SK-N-SH (cell line): ENCODE results near the gene OR2Y1.

ENCODE experiments used
- FOXJ3 ChIP-seq: sonication (generic); formaldehyde crosslinking; IDR thresholded peaks from 2 replicates; pipeline ENCODE4 v1.5.1; 2020; ENCODE audit warnings: mild to moderate bottlenecking, missing genetic modification reagents
- TF ChIP-seq, protein P1 (sequence below): fragments of 200-600 bp; sonication (generic); IDR thresholded peaks from 2 replicates; pipeline ENCODE4 v1.6.1; 2017; ENCODE audit warnings: antibody characterized with exemption, mild to moderate bottlenecking, moderate library complexity
- TF ChIP-seq, protein P2 (sequence below): IDR thresholded peaks from 2 replicates; pipeline ENCODE4 v1.6.1; 2012; ENCODE audit warnings: mild to moderate bottlenecking, low read depth, low read length, moderate library complexity

DNA sequence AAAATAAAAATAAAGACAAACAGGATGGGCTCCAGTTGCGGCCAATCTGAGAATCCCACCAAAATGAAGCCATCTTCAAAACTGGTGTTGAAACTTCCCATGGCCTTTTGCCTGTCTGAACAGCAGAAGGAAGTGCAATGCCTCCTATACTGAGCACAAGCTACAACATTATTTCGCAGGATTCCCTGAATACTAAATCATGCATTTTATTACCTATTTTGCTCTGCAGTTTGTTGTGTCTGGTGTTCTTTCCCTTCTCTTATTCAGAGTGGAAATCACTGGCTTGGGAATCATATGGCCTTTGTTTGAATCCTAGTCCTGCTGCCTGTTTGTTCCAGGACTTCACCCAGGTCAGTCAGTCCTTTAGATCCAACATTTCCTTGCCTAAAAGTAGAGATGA lies at the start of gene OR2Y1:
- TF ChIP-seq, protein P1, sequence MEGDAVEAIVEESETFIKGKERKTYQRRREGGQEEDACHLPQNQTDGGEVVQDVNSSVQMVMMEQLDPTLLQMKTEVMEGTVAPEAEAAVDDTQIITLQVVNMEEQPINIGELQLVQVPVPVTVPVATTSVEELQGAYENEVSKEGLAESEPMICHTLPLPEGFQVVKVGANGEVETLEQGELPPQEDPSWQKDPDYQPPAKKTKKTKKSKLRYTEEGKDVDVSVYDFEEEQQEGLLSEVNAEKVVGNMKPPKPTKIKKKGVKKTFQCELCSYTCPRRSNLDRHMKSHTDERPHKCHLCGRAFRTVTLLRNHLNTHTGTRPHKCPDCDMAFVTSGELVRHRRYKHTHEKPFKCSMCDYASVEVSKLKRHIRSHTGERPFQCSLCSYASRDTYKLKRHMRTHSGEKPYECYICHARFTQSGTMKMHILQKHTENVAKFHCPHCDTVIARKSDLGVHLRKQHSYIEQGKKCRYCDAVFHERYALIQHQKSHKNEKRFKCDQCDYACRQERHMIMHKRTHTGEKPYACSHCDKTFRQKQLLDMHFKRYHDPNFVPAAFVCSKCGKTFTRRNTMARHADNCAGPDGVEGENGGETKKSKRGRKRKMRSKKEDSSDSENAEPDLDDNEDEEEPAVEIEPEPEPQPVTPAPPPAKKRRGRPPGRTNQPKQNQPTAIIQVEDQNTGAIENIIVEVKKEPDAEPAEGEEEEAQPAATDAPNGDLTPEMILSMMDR = no peak
- TF ChIP-seq FOXJ3 = no peak
- TF ChIP-seq, protein P2, sequence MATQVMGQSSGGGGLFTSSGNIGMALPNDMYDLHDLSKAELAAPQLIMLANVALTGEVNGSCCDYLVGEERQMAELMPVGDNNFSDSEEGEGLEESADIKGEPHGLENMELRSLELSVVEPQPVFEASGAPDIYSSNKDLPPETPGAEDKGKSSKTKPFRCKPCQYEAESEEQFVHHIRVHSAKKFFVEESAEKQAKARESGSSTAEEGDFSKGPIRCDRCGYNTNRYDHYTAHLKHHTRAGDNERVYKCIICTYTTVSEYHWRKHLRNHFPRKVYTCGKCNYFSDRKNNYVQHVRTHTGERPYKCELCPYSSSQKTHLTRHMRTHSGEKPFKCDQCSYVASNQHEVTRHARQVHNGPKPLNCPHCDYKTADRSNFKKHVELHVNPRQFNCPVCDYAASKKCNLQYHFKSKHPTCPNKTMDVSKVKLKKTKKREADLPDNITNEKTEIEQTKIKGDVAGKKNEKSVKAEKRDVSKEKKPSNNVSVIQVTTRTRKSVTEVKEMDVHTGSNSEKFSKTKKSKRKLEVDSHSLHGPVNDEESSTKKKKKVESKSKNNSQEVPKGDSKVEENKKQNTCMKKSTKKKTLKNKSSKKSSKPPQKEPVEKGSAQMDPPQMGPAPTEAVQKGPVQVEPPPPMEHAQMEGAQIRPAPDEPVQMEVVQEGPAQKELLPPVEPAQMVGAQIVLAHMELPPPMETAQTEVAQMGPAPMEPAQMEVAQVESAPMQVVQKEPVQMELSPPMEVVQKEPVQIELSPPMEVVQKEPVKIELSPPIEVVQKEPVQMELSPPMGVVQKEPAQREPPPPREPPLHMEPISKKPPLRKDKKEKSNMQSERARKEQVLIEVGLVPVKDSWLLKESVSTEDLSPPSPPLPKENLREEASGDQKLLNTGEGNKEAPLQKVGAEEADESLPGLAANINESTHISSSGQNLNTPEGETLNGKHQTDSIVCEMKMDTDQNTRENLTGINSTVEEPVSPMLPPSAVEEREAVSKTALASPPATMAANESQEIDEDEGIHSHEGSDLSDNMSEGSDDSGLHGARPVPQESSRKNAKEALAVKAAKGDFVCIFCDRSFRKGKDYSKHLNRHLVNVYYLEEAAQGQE = no peak
